CD4-positive, alpha-beta T cell treated with Interleukin-2 at 100 ng/mL for 4 hours (primary cell): Measurements from ENCODE around the gene SLC31A1.
A peak's percentile ranks its signal among the peaks of the same experiment; 100 is the strongest.

ENCODE experiments used
- DNase-seq: peaks from one replicate; pipeline ENCODE4 v3.0.0-alpha.2; 2020; ENCODE audit warnings: low spot score

SLC31A1 gene

GRCh38 chr9:113221003-113221799 lies at the start of gene SLC31A1, which contains the start of gene FKBP15:
Gene SLC31A1, plus strand, starts transcription at chr9:113221544. Its CDS starts 34,605 bp downstream, at chr9:113256149.
Gene FKBP15, minus strand, starts transcription at chr9:113221277. Its CDS starts 34 bp downstream, at chr9:113221243.
- peak; percentile 97 for DNase-seq

GRCh38 chr9:113173341-113173740 lies 48.0 kb upstream of the SLC31A1 start:
- DNase-seq, result no peak

- DNase-seq, result no peak
Measured at GRCh38 chr9:113176803-113177202, 44.5 kb upstream of the SLC31A1 start.

- DNase-seq, result no peak
Measured at GRCh38 chr9:113177251-113177650, 44.1 kb upstream of the SLC31A1 start.

DNA sequence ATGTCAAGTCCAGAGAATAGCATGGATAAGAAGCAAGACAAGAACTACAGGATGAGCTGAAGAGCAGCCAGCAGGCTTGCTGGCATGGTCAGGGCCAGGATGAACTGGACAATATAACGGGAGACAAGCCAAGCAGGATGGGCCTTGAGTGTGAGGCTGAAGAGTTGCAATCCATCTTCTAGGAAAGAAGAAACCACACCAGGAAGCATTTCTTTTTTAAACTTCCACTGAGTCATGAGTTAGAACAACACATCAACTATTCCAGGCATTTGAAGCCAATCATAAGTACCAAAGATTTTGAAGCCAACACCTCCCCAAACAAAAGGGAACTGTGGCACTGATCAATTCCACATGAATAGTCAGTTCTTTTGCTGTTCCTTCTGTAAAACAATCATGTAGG lies 43.3 kb upstream of the SLC31A1 start:
- no peak for DNase-seq

DNA sequence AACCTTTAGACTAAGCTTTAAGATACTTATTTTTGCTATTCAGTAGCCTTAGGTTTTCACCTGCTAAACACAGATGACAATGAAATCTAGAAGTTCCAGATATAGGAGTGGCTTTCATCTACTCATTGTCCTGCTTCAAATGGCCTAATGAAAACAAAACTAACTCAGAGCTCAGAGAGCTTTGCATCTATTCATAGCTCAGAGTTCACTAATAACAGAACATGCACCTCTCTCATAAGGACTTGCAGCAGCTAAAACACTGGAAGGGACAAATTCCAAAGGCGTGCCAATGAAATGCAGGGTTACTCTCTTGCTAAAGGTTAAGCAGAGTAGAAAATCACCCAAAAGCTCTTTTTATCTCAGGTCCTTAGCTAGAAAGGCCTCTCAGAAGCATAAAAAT lies 41.5 kb upstream of the SLC31A1 start:
- no peak for DNase-seq

- no peak for DNase-seq
Measured at GRCh38 chr9:113181165-113181564, 40.2 kb upstream of the SLC31A1 start.

GRCh38 chr9:113183956-113184488 lies 37.3 kb upstream of the SLC31A1 start:
- DNase-seq, result no peak

- DNase-seq, result no peak
Measured at GRCh38 chr9:113184539-113184938, 36.8 kb upstream of the SLC31A1 start.

GRCh38 chr9:113185271-113185670 lies 36.1 kb upstream of the SLC31A1 start:
- DNase-seq, result no peak

DNA sequence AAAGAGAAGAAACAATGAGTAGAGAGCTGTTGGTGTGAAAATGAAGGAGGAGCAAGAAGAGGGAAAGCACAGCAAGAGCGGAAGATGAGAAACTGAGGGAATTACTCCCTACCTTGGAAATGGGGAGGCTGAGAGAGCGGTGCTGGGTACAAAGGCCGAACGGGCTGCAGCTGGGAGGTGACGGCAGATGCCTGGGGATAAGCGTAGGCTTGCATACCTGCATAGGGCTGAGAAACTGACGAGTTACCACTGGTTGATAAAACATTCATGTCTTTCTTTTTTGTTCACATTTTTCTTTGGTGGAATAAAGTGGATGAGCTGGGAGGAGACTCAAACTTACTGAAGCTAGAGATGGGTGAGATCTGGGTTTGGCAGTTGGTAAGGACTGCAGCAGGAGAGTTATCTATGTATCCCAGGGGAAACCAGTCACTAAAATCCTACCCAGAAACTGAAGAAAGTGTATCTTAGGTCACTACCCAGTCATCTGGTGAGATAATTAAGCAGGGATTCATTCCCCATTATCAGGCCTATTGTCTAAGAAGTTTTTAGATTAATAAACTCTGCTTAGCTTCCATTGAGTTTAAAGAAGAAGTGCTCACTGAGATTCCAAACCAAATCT lies 35.1 kb upstream of the SLC31A1 start:
- no peak for DNase-seq

GRCh38 chr9:113187929-113188595 lies 33.3 kb upstream of the SLC31A1 start:
- peak; percentile 8 for DNase-seq

DNA sequence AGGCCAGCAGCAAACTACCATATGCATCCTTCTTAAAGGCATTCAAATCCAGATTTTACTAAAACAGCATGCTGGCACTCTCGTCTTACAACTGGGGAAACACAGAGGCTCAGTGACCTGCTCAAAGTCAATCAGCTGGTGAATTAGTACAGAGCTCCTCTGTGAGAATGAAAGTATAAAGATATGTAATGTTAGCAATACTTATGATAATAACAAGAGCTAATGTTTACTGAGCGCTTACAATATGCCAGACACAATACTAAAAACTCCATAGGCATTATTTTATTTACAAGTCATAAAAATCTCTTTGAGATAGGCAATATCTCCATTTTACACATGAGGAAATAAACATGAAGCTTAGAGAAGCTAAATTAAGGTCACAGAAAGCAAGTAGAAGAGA lies 28.9 kb upstream of the SLC31A1 start:
- no peak for DNase-seq

DNA sequence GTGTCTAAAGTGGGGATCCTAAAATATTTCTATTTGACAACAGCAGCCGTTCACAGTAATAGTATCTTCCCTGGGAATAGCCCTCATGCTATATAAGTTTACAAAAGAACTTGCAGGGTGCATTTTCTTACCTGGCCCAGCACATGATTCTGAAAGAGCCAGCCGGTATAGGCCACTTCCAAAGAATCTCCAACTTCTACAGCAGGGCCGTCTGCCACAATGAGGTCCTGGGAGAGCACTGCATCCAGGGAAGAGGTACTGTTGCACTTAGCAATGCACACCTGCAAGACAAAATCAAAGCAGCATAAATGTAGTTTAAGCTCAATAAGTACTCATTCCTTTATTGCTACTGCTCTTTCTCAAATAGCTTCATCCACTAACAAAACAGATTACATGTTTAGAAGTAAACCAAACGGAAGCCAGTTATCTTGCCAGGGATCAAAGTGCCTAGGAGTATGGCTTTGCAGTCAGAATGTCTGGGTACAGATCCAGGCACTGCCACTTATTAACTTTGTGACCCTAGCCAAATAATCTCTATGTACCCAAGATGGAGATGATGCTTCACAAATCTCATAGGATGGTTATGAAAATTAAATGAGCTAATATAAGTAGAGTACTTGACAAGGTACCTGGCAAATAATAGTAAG lies 21.5 kb upstream of the SLC31A1 start:
- DNase-seq, result no peak

DNA sequence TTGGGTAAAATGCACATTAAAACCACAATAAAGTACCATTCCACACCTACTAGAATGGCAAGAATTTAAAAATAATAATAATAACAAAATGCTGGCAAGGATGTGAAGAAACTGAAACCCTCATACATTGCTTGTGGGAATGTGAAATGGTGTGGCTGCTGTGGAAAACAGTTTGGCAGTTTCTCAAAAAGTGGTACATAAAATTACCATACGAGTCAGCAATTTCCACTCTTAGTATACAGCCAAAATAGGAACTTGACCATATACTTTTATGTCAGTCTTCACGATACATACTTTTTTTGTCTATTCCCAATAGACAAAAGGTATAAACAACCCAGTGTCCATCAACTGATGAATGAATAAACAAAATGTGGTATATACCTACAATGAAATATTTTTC lies 15.9 kb upstream of the SLC31A1 start:
- DNase-seq, result no peak

DNA sequence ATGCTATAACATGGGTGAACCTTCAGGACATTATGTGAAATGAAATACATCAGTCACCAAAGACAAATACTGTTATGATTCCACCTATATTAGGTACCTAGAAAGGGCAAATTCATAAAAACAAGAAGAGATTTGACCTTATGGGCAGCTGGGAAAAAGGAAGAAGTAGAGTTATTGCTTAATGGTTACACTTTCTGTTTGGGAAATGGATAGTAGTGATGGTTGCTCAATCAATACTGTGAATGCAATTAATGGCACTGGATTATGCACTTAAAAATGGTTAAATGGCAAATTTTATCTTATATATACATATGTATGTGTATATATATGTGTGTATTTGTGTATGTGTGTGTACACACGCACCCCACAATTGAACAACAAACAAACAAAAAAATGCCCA lies 15.5 kb upstream of the SLC31A1 start:
- no peak for DNase-seq

GRCh38 chr9:113210815-113211214 lies 10.5 kb upstream of the SLC31A1 start:
- no peak for DNase-seq

DNA sequence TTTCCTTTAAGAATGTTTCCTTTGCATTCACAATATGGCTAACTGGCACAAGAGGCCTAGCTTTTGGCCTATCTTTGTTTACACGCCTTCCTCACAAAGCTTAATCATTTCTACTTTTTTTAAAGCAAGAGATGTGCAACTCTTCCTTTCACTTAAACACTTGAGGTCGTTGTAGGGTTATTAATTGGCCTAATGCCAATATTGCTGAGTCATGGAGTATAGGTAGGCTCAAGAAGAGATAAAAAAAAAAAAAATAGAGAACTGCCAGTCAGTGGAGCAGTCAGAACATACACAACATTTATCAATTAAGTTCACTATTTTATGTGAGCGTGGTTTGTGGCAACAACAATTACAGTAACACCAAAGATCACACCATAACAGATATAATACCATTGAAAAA lies 6.2 kb upstream of the SLC31A1 start:
- peak; percentile 70 for DNase-seq

DNA sequence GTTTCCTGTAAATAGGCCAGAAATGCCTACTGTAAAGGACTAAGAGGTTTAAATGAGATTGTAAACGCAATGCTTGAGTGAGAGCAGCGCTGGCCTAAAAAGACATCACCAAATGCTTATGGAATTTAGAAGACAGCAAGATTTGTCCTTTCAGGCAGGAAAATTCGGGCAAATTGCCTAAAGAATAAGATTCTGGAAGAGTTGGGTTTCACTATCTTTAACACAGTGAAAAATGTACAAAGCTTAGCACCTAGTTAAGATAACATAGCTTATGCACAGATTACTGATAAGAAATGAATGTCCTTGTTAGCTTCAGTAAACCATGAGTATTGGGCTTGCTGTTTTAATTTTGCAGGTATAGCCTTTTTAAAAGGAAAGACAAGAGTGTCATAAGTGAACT lies 4.9 kb upstream of the SLC31A1 start:
- DNase-seq, result no peak

DNA sequence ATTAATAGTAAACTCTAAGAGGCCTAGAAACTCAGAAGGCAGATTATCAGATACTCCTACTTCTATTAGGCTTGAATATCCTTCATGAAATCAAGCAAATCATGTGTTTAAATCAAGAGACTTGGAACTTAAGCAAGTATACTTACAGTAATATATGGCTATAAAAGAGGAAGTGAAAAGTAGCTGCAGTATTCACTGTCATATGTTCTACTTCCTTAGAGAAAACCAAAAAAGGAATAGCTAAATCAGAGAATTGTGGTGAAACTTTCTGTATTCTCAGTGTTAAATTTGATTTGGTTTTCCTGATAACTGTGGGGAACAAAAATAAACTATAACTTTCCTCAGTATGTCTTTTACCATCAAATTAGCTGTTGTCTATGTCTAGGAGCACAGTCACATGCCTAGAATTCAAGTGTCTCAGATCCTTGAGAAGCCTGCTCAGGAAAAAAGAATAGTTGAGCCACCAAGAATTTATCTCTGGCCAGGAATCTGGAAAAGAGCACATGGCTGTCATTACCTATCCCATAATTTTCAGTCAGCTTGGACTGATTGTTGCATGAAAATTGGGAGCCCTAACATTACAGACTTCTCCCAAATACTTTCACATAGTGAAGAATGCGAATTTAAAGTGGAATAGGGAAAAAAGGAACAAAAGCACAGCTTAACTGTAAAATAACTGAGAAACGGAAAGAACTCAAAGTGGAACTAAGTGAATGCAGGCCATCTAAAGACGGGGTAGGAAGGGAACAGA lies 2.0 kb upstream of the SLC31A1 start:
- no peak for DNase-seq

- peak; percentile 42 for DNase-seq
Measured at GRCh38 chr9:113219969-113220368, 1.4 kb upstream of the SLC31A1 start.
